Measurements from ENCODE around the gene MACF1.

MACF1 gene

GRCh38 chr1:39401106-39401505, 196.6 kb downstream of the MACF1 start:
- no peak for DNase-seq (ENCODE audit: low spot score)
- in situ Hi-C loops (cut with MboI; ENCODE audit: low pct_unique_long_range_greater_than_20kb, low sequenced_read_pairs, unreplicated experiment) = no loop called here
- TF ChIP-seq CTCF (IDR thresholded peaks at IDR 0.05; ENCODE audit: extremely low read depth, insufficient read depth, missing control alignments) = no peak

GRCh38 chr1:39404876-39405275, 200.4 kb downstream of the MACF1 start:
- in situ Hi-C loops (cut with MboI; ENCODE audit: low pct_unique_long_range_greater_than_20kb, low sequenced_read_pairs, unreplicated experiment) = no loop called here
- no peak for DNase-seq (ENCODE audit: low spot score)
- no peak for TF ChIP-seq CTCF (IDR thresholded peaks at IDR 0.05; ENCODE audit: extremely low read depth, insufficient read depth, missing control alignments)

GRCh38 chr1:39405358-39405757, 200.9 kb downstream of the MACF1 start:
- no peak for DNase-seq (ENCODE audit: low spot score)
- TF ChIP-seq CTCF (IDR thresholded peaks at IDR 0.05; ENCODE audit: extremely low read depth, insufficient read depth, missing control alignments) = no peak
- in situ Hi-C loops (cut with MboI; ENCODE audit: low pct_unique_long_range_greater_than_20kb, low sequenced_read_pairs, unreplicated experiment) = no loop called here

- DNase-seq (ENCODE audit: low spot score) = no peak
- in situ Hi-C loops (cut with MboI; ENCODE audit: low pct_unique_long_range_greater_than_20kb, low sequenced_read_pairs, unreplicated experiment) = no loop called here
- TF ChIP-seq CTCF (IDR thresholded peaks at IDR 0.05; ENCODE audit: extremely low read depth, insufficient read depth, missing control alignments) = no peak
Observed at GRCh38 chr1:39406533-39407450, 202.3 kb downstream of the MACF1 start.

GRCh38 chr1:39407510-39407895, 203.0 kb downstream of the MACF1 start:
- in situ Hi-C loops (cut with MboI; ENCODE audit: low pct_unique_long_range_greater_than_20kb, low sequenced_read_pairs, unreplicated experiment) = no loop called here
- DNase-seq (ENCODE audit: low spot score) = no peak
- TF ChIP-seq CTCF (IDR thresholded peaks at IDR 0.05; ENCODE audit: extremely low read depth, insufficient read depth, missing control alignments) = no peak

- in situ Hi-C loops (cut with MboI; ENCODE audit: low pct_unique_long_range_greater_than_20kb, low sequenced_read_pairs, unreplicated experiment) = no loop called here
- DNase-seq (ENCODE audit: low spot score) = no peak
- no peak for TF ChIP-seq CTCF (IDR thresholded peaks at IDR 0.05; ENCODE audit: extremely low read depth, insufficient read depth, missing control alignments)
Observed at GRCh38 chr1:39407896-39408640, 203.6 kb downstream of the MACF1 start.
